HFFc6 (cell line): ENCODE data around the gene PRRT1. TPM values are rescaled to one million over a fixed set of nuclear protein-coding genes. Genes with fewer than 3 reads are reported as not detected.

Source experiments
- DNase-seq: peaks from one replicate; pipeline ENCODE4 v3.0.0-alpha.2; 2018
- H3K27ac Mint-ChIP-seq: 2 replicates; pipeline ENCODE4 v1.8.0; 2020; ENCODE audit warnings: mild to moderate bottlenecking, mixed read lengths
- H3K27me3 Mint-ChIP-seq: 2 replicates; pipeline ENCODE4 v1.8.0; 2021; ENCODE audit warnings: mild to moderate bottlenecking, moderate library complexity, mixed read lengths; ENCODE audit not compliant: insufficient read depth
- H3K36me3 Mint-ChIP-seq: 2 replicates; pipeline ENCODE4 v1.8.0; 2021; ENCODE audit warnings: low read depth, mixed read lengths
- H3K4me1 Mint-ChIP-seq: 2 replicates; pipeline ENCODE4 v1.8.0; 2020; ENCODE audit warnings: low read depth, mixed read lengths
- H3K4me3 Mint-ChIP-seq: 2 replicates; pipeline ENCODE4 v1.8.0; 2020; ENCODE audit warnings: mild to moderate bottlenecking, moderate library complexity, mixed read lengths
- H3K9me3 Mint-ChIP-seq: 2 replicates; pipeline ENCODE4 v1.8.0; 2020; ENCODE audit warnings: mild to moderate bottlenecking, mixed read lengths
- CTCF ChIP-seq: fragments of 200-600 bp; sonication (generic); IDR thresholded peaks from 2 replicates; pipeline ENCODE4 v1.5.0; 2021; ENCODE audit warnings: antibody characterized with exemption, mild to moderate bottlenecking
- total RNA-seq, 6 experiments: library from RNA; stranded (reverse); fragmentation: NEBNext Ultra II Directional; extraction: Animal tissue kit (Norgen Biotek cat#: 25700); gene quantifications; 2 replicates in 1 of 6; 3 replicates in 5 of 6; pipeline ENCODE4 v1.2.3, GENCODE V29; 2021

The PRRT1 gene
- total RNA-seq, 6 experiments from 2014 or later, result 2.6 to 5.8 (median 5.1) TPM

- Mint-ChIP-seq H3K27me3 (no peaks in the 10 kb centered on the region; the same call in 1 of the 2 replicates), H3K27ac (peak overlapping the region; percentile 86), H3K4me3 (peak overlapping the region; percentile 18; the same call in 1 of the 2 replicates), H3K4me1 (peaks cover 61% of the 10 kb centered on the region), H3K9me3 (no peaks in the 10 kb centered on the region), H3K36me3 (peaks cover 6% of the 10 kb centered on the region)
- TF ChIP-seq CTCF, result no peak
- no peak for DNase-seq
Observed at GRCh38 chr6:32191696-32192607, 40.2 kb upstream of the PRRT1 start.

GRCh38 chr6:32190911-32191677, 39.4 kb upstream of the PRRT1 start:
- H3K36me3 Mint-ChIP-seq, result peaks cover 12% of the 10 kb centered on the region
- no peak for DNase-seq
- peak overlapping the region; percentile 56 for H3K27ac Mint-ChIP-seq
- H3K4me1 Mint-ChIP-seq, result peaks cover 62% of the 10 kb centered on the region
- no peak overlapping the region for H3K4me3 Mint-ChIP-seq
- no peak for TF ChIP-seq CTCF
- no peaks in the 10 kb centered on the region; the same call in 1 of the 2 replicates for H3K27me3 Mint-ChIP-seq
- H3K9me3 Mint-ChIP-seq, result no peaks in the 10 kb centered on the region

- peak within 1 kb of the TSS; percentile 93 for H3K4me3 Mint-ChIP-seq
- H3K27me3 Mint-ChIP-seq, result peaks cover 2% of the 10 kb centered on the region; the same call in 1 of the 2 replicates
- H3K9me3 Mint-ChIP-seq, result no peaks in the 10 kb centered on the region
- peaks cover 19% of the 10 kb centered on the region for H3K36me3 Mint-ChIP-seq
- peak; percentile 65 for DNase-seq
- H3K4me1 Mint-ChIP-seq, result peaks cover 69% of the 10 kb centered on the region
- no peak for TF ChIP-seq CTCF
- peak within 1 kb of the TSS; percentile 94 for H3K27ac Mint-ChIP-seq
Observed at GRCh38 chr6:32190054-32190851, 38.5 kb upstream of the PRRT1 start, which contains the start of gene PBX2. PBX2 (minus strand) TSS chr6:32190202; CDS start chr6:32189915, 287 bp downstream.

GRCh38 chr6:32189742-32190053, 38.0 kb upstream of the PRRT1 start:
- Mint-ChIP-seq H3K9me3 (no peaks in the 10 kb centered on the region), H3K4me3 (peak overlapping the region; percentile 93), H3K36me3 (peaks cover 19% of the 10 kb centered on the region), H3K27me3 (peaks cover 2% of the 10 kb centered on the region; the same call in 1 of the 2 replicates), H3K27ac (peak overlapping the region; percentile 88), H3K4me1 (peaks cover 64% of the 10 kb centered on the region)
- DNase-seq, result no peak
- TF ChIP-seq CTCF, result no peak

GRCh38 chr6:32189069-32189741, 37.5 kb upstream of the PRRT1 start:
- TF ChIP-seq CTCF, result no peak

More at GRCh38 chr6:32189069-32189741, 37.5 kb upstream of the PRRT1 start:
- peaks cover 2% of the 10 kb centered on the region; the same call in 1 of the 2 replicates for H3K27me3 Mint-ChIP-seq
- H3K36me3 Mint-ChIP-seq, result peaks cover 19% of the 10 kb centered on the region
- no peaks in the 10 kb centered on the region for H3K9me3 Mint-ChIP-seq
- peaks cover 59% of the 10 kb centered on the region for H3K4me1 Mint-ChIP-seq
- no peak for DNase-seq
- H3K27ac Mint-ChIP-seq, result peak overlapping the region; percentile 88
- peak overlapping the region; percentile 93 for H3K4me3 Mint-ChIP-seq
